Germinal center (tissue), 1 donor: Measurements from ENCODE around the gene HDGF.

Experiments
- DNase-seq: peaks from one replicate; pipeline ENCODE4 v3.0.0; 2012; ENCODE audit warnings: mixed read lengths, low spot score

HDGF gene

GRCh38 chr1:156698995-156699394, 52.5 kb downstream of the HDGF start:
- DNase-seq, result no peak

GRCh38 chr1:156697481-156697880, 54.0 kb downstream of the HDGF start:
- no peak for DNase-seq

- DNase-seq, result no peak
Measured at GRCh38 chr1:156696755-156697154, 54.7 kb downstream of the HDGF start.

- DNase-seq, result no peak
Measured at GRCh38 chr1:156694690-156694962, 56.8 kb downstream of the HDGF start.

GRCh38 chr1:156693848-156694689, 57.4 kb downstream of the HDGF start:
- DNase-seq, result no peak

- DNase-seq, result no peak
Measured at GRCh38 chr1:156692925-156693847, 58.3 kb downstream of the HDGF start.

- DNase-seq, result no peak
Measured at GRCh38 chr1:156692441-156692924, 59.0 kb downstream of the HDGF start.
